ENCODE results near the gene MLF2.

DNA sequence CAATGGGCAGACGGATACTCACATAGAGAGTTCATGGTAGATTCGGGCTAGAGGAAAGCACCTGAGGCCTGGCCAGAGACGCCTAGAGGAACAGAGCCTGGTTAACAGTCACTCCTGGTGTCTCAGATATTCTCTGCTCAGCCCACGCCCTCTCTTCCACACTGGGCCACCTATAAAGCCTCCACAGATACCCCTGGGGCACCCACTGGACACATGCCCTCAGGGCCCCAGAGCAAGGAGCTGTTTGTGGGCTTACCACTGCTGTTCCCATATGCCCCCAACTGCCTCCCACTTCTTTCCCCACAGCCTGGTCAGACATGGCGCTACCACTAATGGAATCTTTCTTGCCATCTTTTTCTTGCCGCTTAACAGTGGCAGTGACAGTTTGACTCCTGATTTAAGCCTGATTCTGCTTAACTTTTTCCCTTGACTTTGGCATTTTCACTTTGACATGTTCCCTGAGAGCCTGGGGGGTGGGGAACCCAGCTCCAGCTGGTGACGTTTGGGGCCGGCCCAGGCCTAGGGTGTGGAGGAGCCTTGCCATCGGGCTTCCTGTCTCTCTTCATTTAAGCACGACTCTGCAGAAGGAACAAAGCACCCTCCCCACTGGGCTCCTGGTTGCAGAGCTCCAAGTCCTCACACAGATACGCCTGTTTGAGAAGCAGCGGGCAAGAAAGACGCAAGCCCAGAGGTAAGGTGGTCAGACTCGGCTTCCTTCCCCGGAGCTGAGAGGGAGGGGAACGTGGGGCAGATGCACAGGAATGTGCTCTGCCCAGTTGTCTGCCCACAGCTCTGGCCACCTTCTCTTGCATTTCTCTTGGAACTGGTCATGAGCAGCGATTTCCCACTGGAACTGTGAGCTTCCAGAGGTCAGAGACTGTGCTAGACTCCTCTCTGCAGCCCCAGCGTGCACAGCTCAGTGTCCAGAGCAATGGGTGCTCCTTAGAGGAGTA, 36.3 kb upstream of the MLF2 start, which contains the start of gene CD4:
- TF ChIP-seq, protein P1, sequence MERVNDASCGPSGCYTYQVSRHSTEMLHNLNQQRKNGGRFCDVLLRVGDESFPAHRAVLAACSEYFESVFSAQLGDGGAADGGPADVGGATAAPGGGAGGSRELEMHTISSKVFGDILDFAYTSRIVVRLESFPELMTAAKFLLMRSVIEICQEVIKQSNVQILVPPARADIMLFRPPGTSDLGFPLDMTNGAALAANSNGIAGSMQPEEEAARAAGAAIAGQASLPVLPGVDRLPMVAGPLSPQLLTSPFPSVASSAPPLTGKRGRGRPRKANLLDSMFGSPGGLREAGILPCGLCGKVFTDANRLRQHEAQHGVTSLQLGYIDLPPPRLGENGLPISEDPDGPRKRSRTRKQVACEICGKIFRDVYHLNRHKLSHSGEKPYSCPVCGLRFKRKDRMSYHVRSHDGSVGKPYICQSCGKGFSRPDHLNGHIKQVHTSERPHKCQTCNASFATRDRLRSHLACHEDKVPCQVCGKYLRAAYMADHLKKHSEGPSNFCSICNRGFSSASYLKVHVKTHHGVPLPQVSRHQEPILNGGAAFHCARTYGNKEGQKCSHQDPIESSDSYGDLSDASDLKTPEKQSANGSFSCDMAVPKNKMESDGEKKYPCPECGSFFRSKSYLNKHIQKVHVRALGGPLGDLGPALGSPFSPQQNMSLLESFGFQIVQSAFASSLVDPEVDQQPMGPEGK (CRISPR knock-in tag; IDR thresholded peaks at IDR 0.05; ENCODE audit: borderline replicate concordance) = no peak
- TF ChIP-seq BACH2 (CRISPR knock-in tag; IDR thresholded peaks at IDR 0.05; ENCODE audit: borderline replicate concordance) (no peak), ZFP3 (CRISPR knock-in tag; IDR thresholded peaks at IDR 0.05) (no peak)
- TF ChIP-seq, protein P2, sequence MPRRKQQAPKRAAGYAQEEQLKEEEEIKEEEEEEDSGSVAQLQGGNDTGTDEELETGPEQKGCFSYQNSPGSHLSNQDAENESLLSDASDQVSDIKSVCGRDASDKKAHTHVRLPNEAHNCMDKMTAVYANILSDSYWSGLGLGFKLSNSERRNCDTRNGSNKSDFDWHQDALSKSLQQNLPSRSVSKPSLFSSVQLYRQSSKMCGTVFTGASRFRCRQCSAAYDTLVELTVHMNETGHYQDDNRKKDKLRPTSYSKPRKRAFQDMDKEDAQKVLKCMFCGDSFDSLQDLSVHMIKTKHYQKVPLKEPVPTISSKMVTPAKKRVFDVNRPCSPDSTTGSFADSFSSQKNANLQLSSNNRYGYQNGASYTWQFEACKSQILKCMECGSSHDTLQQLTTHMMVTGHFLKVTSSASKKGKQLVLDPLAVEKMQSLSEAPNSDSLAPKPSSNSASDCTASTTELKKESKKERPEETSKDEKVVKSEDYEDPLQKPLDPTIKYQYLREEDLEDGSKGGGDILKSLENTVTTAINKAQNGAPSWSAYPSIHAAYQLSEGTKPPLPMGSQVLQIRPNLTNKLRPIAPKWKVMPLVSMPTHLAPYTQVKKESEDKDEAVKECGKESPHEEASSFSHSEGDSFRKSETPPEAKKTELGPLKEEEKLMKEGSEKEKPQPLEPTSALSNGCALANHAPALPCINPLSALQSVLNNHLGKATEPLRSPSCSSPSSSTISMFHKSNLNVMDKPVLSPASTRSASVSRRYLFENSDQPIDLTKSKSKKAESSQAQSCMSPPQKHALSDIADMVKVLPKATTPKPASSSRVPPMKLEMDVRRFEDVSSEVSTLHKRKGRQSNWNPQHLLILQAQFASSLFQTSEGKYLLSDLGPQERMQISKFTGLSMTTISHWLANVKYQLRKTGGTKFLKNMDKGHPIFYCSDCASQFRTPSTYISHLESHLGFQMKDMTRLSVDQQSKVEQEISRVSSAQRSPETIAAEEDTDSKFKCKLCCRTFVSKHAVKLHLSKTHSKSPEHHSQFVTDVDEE (CRISPR knock-in tag; IDR thresholded peaks at IDR 0.05) = no peak
